Measurements from ENCODE around the gene ERO1B.

ERO1B gene

DNA sequence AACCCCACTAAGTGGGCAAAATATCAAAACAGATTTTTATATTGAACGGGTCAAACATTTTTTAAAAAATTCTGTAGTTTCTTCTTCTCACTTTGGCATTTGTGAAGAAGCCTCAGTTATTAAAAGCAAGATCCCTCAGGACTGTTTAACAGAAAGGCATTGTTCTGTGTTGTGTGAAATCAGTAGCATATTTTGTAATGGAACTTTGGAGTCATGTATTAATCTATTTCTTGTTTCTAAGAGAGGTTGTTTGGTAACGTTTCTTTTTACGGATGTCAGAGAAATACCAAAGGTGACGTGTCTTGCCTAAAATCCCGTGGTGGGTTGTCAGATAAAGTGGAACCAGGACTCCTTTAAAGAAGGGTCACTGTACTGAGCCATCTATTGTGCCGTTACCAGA lies 115.7 kb downstream of the ERO1B start:
- TF ChIP-seq POLR2AphosphoS5 (IDR thresholded peaks at IDR 0.05; ENCODE audit: low read depth, low read length) (no peak), FOXP2 (optimal IDR thresholded peaks at IDR 0.05; ENCODE audit: borderline replicate concordance, extremely low read depth, extremely low read length, insufficient read depth) (no peak), TAF1 (IDR thresholded peaks at IDR 0.05; ENCODE audit: borderline replicate concordance, insufficient read depth, low read length) (no peak), SIN3A (IDR thresholded peaks at IDR 0.05; ENCODE audit: borderline replicate concordance, insufficient read depth, low read length) (no peak)
- TF ChIP-seq, protein P1, sequence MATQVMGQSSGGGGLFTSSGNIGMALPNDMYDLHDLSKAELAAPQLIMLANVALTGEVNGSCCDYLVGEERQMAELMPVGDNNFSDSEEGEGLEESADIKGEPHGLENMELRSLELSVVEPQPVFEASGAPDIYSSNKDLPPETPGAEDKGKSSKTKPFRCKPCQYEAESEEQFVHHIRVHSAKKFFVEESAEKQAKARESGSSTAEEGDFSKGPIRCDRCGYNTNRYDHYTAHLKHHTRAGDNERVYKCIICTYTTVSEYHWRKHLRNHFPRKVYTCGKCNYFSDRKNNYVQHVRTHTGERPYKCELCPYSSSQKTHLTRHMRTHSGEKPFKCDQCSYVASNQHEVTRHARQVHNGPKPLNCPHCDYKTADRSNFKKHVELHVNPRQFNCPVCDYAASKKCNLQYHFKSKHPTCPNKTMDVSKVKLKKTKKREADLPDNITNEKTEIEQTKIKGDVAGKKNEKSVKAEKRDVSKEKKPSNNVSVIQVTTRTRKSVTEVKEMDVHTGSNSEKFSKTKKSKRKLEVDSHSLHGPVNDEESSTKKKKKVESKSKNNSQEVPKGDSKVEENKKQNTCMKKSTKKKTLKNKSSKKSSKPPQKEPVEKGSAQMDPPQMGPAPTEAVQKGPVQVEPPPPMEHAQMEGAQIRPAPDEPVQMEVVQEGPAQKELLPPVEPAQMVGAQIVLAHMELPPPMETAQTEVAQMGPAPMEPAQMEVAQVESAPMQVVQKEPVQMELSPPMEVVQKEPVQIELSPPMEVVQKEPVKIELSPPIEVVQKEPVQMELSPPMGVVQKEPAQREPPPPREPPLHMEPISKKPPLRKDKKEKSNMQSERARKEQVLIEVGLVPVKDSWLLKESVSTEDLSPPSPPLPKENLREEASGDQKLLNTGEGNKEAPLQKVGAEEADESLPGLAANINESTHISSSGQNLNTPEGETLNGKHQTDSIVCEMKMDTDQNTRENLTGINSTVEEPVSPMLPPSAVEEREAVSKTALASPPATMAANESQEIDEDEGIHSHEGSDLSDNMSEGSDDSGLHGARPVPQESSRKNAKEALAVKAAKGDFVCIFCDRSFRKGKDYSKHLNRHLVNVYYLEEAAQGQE (IDR thresholded peaks at IDR 0.05; ENCODE audit: insufficient read depth in 1 of 2, low read depth in 2 of 2, low read length in 2 of 2): no peak

Data from PFSK-1 (cell line).